HG02852 (cell line): ENCODE data around the gene SLC13A1.
A peak's percentile ranks its signal among the peaks of the same experiment; 100 is the strongest.
"Not testable (repeated sequence)": the region's sequence is repeated elsewhere in the genome, so short reads cannot be mapped to it uniquely, and the experiment has no call there.

Experiments used
- ATAC-seq: cut with Tn5 transposase; IDR thresholded peaks from one replicate; pipeline ENCODE4 v1.9.1; 2021; ENCODE audit warnings: mild to moderate bottlenecking, moderate library complexity; ENCODE audit not compliant: unreplicated experiment

The SLC13A1 gene

DNA sequence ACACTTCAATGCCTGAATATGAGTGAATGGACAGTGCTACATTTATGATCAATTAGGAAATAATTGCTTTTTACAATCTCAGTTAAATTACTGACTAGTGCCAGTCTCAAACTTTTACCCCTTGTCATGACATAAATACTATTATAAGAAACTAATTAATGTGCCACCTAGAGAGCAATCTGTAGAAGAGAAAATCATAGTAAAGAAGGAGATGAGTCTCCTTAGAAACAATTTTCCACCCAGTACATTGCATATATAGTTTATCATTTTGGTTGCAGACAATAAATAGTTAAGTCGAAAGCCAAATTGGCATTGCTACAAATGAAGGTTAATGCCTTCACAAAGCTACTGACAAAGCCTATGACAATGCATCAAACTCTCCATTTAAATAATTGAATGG, 68.6 kb downstream of the SLC13A1 start:
- ATAC-seq = no peak

DNA sequence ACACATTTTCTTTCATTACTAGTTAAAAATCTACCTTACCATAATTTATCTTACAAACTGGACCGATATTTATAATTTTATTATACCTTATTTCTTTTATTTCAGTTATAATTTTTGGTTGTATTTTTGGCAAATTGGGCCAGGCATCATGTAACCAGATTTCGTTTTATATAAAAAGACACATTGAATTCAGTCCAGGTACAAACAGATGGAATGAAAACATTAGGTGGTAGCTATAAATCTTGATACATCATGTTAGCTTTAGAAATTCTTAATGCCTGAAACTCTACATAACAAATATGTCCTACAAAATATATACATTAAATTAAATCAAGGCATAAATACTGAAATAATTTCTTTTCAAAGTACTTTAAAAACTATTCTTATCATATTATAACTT, 73.1 kb downstream of the SLC13A1 start:
- ATAC-seq = no peak

DNA sequence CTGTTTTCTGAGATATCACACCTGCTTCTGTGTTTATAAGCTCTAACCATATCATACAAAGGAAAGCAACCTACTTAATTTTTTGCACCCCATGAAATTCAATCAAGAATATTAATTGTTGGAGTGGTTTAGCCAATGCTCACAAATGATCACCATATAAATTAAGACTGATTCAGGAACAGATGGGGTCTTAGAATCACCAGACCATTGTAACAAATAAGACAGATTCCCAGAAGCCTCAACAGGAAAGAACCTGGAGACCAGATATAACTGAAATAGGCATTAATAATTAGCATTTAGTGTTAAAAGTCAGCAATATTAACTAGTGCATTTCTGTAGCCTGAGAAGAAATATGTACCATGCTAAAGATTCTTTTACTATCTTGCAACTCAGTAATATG, 73.6 kb downstream of the SLC13A1 start:
- ATAC-seq = no peak

DNA sequence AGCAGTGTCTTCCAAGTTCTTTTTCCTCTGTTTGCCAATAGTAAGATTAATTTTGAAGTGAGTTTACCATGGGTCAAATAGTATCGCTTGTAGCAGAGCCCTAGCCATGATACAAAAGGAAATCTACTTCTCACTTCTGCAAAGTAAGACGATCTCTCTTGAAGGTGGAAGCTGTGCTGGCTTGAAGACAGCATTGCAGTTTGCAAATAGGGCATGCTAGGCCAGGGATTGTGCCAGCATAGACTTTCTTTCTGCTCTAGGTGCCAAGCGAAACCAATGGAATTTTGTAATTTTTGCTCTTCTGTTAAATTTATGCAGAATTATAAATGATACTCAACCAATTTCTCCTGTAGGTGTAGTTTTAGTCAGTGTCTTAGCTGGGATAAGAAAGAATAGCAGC, 74.5 kb downstream of the SLC13A1 start:
- ATAC-seq = no peak

DNA sequence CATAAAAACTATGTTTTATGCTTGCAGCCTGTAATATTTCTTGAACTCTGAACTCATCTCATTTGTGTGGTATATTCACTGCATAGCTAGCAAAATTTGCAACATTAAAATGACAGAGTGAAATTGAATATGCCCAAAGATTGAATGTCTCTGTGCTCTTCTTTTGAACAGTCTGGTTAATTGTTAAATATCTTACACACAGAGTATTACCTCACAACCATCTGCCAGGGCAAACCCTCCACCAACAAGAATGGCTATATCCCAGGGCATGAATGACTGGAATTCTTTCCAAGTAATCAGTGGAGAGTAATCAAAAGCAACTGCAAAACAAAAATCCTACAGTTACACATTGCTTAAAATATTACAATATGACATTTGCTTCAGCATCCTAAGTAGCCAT, 76.9 kb downstream of the SLC13A1 start:
- ATAC-seq = no peak

DNA sequence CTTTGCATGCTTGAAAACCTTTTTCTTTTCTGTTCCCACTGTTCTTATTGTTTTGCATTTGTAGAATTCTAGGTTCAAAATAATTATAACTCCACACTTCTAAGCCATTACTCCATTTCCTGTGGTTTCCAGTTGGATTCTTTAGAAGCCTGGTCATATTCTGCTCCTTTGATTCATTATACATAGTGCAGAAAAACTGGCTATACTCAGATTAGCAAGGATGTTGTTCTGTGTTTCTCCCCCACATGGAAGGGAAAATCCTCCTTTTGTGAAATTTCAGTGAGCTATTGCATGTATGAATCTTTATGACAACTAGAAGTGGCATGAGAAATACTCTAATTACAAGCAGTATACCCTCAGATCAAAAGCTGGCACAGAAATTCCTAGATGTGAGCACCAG, 79.5 kb downstream of the SLC13A1 start:
- no peak for ATAC-seq

DNA sequence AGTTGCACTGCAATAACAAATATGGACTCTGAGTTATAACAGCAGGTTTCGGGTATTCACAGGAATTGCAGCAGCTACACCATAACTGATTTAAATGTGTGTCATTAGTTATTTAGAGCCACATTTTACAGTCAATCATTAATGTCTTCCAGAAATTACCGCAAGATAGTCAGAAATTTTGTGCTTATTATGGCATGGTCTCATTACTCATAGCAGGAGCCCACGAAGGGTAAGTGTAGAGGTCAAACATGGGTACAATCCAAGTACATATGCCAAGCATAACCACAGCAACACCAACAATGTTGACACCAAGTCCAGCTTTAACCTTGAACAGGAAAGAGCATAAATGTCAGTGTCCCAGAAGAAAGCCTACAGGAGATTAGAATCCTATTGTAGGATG, 84.4 kb downstream of the SLC13A1 start:
- ATAC-seq = no peak

DNA sequence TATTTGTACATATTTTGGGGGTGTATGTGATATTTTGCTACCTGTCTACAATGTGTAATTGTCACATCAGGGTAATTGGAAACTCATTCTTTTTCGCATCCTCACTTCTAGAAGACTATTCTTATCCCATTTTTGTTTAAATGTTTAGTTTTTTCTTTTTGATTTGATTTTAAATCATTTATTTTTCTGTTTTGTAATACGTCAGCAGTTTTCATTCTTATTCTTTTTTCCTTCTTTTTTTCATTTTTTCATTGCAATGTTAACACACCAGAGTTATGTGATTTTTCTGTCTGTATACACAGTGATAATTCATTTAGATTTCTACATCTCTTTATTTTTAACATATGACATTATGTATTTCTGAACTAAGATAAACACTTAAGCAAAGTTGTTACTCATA, 85.5 kb downstream of the SLC13A1 start:
- no peak for ATAC-seq

DNA sequence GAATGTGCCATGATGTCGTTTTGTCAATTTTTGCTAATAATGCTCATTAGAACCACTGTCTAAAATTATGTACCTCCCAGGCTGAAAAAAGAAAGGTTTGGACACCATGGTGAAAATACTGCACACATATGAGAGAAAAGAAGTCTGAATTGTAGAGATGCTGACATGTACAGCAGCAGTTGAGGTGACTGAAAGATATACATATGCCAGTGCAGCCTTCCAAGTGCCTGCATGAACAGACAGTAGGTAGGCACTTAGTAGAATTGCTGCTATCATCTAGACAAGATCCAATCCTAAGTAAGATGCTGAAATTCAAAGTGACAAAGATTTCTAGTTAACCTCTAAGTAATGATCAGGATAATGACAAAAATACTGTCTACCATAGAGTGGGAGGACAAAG, 86.9 kb downstream of the SLC13A1 start:
- ATAC-seq = no peak

DNA sequence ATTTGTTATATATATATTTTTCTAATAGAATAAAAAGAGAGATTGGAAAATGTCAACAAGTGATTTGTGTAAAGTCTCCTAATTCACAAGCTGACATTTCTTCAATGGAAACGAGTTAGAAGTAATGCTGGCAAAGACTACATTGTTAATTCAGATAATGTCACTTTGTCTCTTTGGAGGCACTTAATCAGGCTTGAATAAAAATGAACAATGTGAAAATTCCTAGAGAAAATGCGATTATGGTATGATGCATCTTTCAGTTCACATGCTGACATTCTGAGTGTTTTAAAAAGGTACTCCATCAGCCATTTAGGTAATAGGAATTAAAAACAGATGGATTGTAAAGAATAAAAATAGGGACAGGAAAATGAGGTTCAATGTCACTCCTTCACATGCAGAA, 100.1 kb downstream of the SLC13A1 start:
- ATAC-seq = no peak

DNA sequence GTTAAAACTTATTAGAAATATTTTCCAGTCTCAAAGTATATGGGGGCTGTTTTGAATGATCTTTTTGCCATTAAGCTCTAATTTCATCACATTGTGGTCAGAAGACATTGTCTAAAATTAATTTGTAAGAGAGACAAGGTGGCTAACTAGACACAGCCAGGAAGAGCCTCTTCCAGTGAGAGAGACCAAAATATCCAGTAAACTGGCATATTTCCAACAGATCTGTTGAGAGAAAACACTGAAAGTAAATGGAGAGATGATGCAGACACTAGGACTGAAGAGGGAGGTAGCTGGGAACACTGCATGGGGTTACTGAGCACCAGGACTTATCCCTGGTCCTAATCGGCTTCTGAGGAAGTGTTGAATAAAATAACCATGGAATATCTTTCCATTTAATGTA, 102.8 kb downstream of the SLC13A1 start:
- ATAC-seq = no peak

DNA sequence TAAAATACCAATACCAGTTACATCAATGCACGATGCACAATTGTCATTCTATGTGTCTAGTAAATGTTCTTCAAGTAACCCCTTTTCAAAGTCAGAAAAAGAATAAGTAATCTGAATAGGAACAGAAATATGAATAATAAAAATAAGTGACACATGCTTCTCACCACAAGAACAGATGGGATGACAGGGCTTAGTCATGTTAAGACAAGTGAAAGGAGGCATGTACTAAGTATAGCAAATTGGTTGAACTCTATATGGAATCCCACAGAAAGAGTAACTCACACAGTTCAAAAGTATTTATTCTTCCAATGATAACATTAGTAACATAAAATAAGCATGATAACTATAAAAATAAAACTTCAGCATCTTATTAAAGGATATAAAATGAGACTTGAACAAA, 103.3 kb downstream of the SLC13A1 start:
- no peak for ATAC-seq

DNA sequence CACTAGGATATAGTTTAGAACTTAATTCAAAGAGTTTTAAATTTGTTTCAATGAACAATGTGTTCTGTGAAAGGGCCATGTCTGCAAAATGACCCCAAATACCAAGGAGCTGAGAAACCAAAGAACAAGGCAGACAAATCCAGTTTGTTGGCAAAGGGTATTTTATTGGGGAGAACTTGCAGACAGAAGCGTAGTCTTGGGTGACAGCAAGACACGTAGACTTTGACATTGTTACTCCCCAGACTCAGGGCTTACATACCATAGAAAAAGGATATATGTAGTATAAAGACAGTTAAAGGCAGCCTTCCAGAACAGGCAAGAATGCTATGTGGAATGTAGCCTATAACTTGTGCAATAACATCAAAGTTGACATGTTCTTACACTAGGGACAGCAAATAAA, 109.3 kb downstream of the SLC13A1 start:
- ATAC-seq = no peak

DNA sequence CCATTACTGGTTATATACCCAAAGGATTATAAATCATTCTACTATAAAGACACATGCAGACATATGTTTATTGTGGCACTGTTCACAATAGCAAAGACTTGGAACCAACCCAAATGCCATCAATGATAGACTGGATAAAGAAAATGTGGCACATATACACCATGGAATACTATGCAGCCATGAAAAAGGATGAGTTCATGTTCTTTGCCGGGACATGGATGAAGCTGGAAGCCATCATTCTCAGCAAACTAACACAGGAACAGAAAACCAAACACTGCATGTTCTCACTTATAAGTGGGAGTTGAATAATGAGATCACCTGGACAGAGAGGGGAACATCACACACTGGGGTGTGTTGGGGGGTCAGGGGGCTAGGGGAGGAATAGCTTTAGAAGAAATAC, 112.9 kb downstream of the SLC13A1 start:
- ATAC-seq = not testable (repeated sequence)

DNA sequence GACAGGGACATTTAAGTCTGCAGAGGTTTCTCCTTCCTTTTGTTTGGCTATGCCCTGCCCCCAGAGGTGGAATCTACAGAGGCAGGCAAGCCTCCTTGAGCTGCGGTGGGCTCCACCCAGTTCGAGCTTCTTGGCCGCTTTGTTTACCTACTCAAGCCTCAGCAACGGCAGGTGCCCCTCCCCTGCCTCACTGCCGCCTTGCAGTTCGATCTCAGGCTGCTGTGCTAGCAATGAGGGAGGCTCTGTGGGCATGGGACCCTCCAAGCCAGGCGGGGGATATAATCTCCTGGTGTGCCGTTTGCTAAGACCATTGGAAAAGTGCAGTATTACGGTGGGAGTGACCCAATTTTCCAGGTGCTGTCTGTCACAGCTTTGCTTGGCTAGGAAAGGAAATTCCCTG, 114.9 kb downstream of the SLC13A1 start:
- ATAC-seq = not testable (repeated sequence)

DNA sequence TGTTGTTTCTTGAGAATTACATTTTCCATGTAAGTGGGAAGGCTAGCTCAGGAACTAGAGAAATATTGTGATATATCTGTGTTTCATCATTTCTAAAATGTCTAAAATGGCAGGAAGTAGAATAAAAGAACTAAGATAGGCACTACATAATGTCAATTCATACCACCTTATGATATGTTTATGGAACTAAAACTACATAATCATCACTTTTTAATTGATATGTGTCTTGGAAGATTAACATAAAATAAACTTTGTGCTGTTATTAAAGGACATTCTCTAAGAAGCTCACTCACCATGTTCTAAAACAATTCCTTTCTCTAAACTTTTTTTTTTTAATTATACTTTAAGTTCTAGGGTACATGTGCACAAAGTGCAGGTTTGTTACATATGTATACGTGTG, 120.7 kb downstream of the SLC13A1 start:
- no peak for ATAC-seq

DNA sequence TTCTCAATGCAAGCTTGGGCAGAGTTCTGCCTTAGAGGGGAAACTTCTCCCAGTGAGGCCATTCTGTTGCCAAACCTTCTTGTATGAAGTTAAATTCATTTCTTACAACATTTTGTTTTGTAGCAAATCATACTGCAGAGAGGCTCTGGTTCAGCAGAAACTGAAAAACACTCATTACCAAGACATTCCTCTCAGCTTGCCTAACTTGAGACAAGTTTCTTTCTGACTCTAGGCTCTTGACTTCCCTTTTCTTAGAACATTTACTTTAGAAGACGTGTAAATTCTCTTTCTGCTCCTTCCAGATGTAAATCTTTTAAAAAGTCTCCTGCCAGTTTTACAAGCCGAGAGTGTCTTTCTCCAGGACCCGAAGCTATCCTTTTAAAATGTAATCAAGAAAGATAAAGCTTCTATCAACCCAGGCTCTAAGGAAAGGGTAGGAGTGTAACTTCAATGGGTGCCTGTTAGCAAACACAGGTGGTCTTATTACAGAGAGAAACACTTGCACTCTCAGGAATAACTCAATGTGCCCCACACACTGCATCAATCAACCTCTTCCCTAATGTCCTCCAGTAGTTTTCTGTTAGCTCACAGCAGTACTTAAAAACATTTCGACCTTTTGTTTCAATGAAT, 123.8 kb downstream of the SLC13A1 start:
- ATAC-seq = peak; percentile 90

DNA sequence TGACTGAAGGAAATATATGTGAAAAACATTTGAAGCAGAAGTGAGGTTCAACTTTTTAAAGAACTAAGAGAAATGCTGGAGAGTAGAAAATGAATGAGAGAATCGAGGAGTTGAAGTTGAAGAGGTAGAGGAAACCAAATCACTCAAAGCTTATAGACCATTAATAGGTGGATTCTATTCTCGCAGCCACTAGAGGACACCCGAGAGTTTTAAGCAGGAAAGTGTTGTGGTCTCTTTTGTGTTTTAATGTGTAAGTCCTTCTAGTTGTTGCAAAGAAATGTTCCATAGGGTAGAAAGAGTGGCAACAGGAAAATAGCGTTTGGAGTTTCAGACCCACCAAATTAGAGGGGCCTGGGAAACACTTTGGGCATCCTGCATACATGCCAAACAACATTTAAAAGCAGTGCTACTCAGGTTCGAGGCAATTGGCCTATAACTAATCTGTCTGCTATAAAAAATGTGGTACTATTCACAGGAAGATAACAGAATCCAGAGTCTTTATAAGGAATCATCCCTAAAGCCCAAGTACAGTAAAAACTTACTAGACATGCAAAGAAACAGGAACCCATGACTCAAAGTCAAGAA, 129.0 kb downstream of the SLC13A1 start:
- peak; percentile 78 for ATAC-seq

DNA sequence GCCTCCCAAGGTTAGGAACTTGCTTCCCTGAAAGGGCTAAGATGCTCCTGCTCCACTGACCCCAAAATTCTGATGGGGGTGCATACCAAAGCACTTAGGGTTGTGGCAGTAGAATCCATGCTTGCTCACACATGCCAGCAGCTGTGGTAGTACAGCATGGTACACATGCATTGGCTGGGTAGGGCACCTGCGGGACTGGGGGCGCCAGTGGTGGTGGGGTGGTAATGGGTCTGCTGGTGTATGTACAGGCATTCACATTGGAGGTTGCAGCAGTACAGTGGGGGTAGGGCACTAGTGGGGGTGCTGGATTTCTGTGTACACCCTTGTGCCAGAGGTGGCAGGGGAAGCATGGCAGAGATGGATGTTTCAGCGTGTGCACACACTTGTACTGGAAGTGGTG, 132.0 kb downstream of the SLC13A1 start:
- ATAC-seq = no peak
